WI38 (cell line): ENCODE measurements around the gene SINHCAF.

Experiments
- H3K4me3 ChIP-seq: 2 replicates; pipeline ENCODE4 v1.5.1; 2011; ENCODE audit warnings: low read depth, mild to moderate bottlenecking, control low read depth, low read length
- CTCF ChIP-seq: IDR thresholded peaks from 2 replicates; pipeline ENCODE4 v1.5.1; 2012; ENCODE audit warnings: low read depth, mild to moderate bottlenecking, control low read depth, low read length

Gene SINHCAF

GRCh38 chr12:31315044-31315715 is 10.8 kb downstream of the SINHCAF start:
- TF ChIP-seq CTCF = no peak
- no peak overlapping the region for H3K4me3 ChIP-seq

DNA sequence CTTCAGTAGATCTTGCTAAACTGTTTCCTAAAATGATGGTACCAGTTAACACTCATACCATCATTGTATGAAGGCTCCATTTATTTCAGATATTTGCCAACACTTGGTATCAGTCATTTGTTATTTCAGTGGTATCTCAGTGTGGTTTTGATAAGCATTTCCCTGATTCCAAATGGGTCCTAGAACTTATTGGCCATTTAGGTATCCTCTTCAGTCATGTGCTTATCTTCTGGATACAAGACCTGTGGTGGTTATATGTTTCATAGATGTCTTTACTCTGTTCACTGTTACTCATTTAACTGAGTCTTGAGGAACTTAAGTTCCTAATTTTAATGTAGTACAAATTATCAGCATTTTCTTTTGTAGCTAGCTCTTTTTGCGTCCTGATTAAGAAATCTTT is 13.5 kb downstream of the SINHCAF start:
- TF ChIP-seq CTCF = no peak

DNA sequence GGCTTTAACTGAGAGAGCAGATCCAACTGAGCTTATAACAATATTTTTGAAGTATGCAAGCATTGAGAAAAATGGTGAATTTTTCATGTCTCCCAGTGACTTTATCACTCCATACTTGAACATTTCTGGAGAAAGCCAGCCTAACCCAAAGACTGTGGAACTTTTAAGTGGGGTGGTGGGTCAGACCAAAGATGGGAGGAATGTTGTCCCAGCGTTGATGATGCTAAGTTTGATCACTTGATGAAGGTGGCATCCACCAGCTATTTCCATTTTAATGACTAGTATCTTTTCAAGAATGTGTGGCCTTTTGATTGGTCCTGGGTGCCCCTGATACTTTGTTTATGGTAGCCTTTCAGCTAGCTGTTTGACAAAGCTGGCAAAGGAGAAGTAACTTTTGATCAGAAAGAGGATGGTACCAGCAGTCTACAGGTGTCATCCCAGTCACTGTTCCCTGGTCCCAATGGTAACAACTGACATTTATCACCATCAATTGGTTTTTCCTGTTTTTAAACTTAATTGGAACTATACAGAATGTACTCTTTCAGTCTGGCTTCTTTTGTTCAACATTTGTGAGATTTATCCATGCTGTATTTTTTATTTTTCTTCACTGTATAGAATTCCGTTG is 14.2 kb downstream of the SINHCAF start:
- no peak for TF ChIP-seq CTCF
- H3K4me3 ChIP-seq = no peak overlapping the region

More for the DNA sequence above, 13.5 kb downstream of the SINHCAF start:
- no peak overlapping the region for H3K4me3 ChIP-seq

- no peak overlapping the region for H3K4me3 ChIP-seq
- no peak for TF ChIP-seq CTCF
Measured at GRCh38 chr12:31310488-31310887, 15.5 kb downstream of the SINHCAF start.

GRCh38 chr12:31309279-31309678 is 16.7 kb downstream of the SINHCAF start:
- no peak overlapping the region for H3K4me3 ChIP-seq
- TF ChIP-seq CTCF = no peak

DNA sequence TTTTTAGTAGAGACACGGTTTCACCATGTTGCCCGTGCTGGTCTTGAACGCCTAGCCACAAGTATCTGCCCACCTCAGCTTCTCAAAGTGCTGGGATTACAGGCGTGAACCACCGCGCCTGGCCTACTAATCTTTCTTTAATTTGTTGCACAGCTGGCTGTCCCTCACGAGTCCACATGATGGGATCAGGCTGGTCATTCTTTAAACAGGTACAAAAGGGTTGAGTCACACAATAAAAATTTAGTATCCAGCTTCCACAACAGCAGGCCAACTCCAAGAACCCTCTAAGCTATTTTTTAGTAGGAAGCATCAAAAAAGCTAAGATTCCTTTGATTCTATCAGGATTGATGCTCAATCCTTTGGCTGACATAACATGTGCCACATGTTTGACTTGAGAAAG is 17.8 kb downstream of the SINHCAF start:
- no peak for TF ChIP-seq CTCF
- no peak overlapping the region for H3K4me3 ChIP-seq

GRCh38 chr12:31306866-31307265 is 19.1 kb downstream of the SINHCAF start:
- no peak for TF ChIP-seq CTCF
- H3K4me3 ChIP-seq = no peak overlapping the region
